ENCODE measurements around the gene PDHX.
"Not testable (repeated sequence)": the region's sequence is repeated elsewhere in the genome, so short reads cannot be mapped to it uniquely, and the experiment has no call there.

The PDHX gene

GRCh38 chr11:34916015-34916842 is at the start of gene PDHX, which contains the start of gene APIP:
Gene PDHX, plus strand, starts transcription at chr11:34916618. Its CDS starts 38 bp downstream, at chr11:34916656.
Gene APIP, minus strand, starts transcription at chr11:34916379. Its CDS starts 95 bp downstream, at chr11:34916284.
- DNase-seq: peak; percentile 98

GRCh38 chr11:34869425-34869824 is 47.0 kb upstream of the PDHX start:
- no peak for DNase-seq

GRCh38 chr11:34870548-34871196 is 45.7 kb upstream of the PDHX start:
- no peak for DNase-seq

- DNase-seq: no peak
Observed at GRCh38 chr11:34874202-34874601, 42.2 kb upstream of the PDHX start.

GRCh38 chr11:34877375-34877975 is 38.9 kb upstream of the PDHX start:
- no peak for DNase-seq

GRCh38 chr11:34881900-34882299 is 34.5 kb upstream of the PDHX start:
- DNase-seq: no peak

- no peak for DNase-seq
Observed at GRCh38 chr11:34886609-34887008, 29.8 kb upstream of the PDHX start.

GRCh38 chr11:34887260-34887659 is 29.2 kb upstream of the PDHX start:
- no peak for DNase-seq

GRCh38 chr11:34890089-34890488 is 26.3 kb upstream of the PDHX start:
- DNase-seq: no peak

- DNase-seq: peak; percentile 28
Observed at GRCh38 chr11:34890812-34891211, 25.6 kb upstream of the PDHX start.

GRCh38 chr11:34891611-34892010 is 24.8 kb upstream of the PDHX start:
- DNase-seq: no peak

- DNase-seq: no peak
Observed at GRCh38 chr11:34893416-34893815, 23.0 kb upstream of the PDHX start.

GRCh38 chr11:34896191-34896590 is 20.2 kb upstream of the PDHX start:
- not testable (repeated sequence) for DNase-seq

- DNase-seq: no peak
Observed at GRCh38 chr11:34897171-34897870, 19.1 kb upstream of the PDHX start.

GRCh38 chr11:34898474-34898873 is 17.9 kb upstream of the PDHX start:
- no peak for DNase-seq

- DNase-seq: no peak
Observed at GRCh38 chr11:34899633-34900016, 16.8 kb upstream of the PDHX start.

GRCh38 chr11:34904421-34904955 is 11.9 kb upstream of the PDHX start:
- no peak for DNase-seq

- DNase-seq: no peak
Observed at GRCh38 chr11:34905666-34906065, 10.8 kb upstream of the PDHX start.

- no peak for DNase-seq
Observed at GRCh38 chr11:34907934-34908593, 8.4 kb upstream of the PDHX start.

GRCh38 chr11:34909415-34909814 is 7.0 kb upstream of the PDHX start:
- no peak for DNase-seq

- no peak for DNase-seq
Observed at GRCh38 chr11:34909955-34910354, 6.5 kb upstream of the PDHX start.

- DNase-seq: no peak
Observed at GRCh38 chr11:34910817-34911216, 5.6 kb upstream of the PDHX start.
